HG03045 (cell line): ENCODE data around the gene KCNJ6.
A peak's percentile ranks its signal among the peaks of the same experiment; 100 is the strongest.
"Not testable (repeated sequence)": the region's sequence is repeated elsewhere in the genome, so short reads cannot be mapped to it uniquely, and the experiment has no call there.

Source experiments
- ATAC-seq: cut with Tn5 transposase; IDR thresholded peaks from one replicate; pipeline ENCODE4 v1.9.1; 2021; ENCODE audit warnings: mild to moderate bottlenecking, moderate library complexity; ENCODE audit not compliant: unreplicated experiment

Gene KCNJ6

DNA sequence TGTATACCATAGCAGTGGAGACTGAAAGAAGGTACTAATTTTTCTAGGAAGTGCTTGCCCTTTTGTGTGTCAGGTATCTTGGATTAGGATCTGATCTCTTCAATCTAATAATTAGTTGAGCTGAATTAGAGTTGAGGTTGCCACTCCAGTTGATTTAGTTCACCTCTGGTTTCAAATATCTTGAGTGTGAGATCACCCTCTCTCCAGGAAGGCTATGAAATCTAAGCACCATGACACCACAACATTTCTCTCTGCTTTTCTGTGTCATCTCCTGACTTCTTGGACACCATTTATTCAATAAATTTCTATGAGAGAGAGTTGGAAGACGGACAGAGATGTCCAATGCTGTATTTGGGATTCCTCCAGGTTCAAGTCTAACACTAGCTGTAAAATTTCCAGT is 336.9 kb downstream of the KCNJ6 start:
- ATAC-seq, result no peak

DNA sequence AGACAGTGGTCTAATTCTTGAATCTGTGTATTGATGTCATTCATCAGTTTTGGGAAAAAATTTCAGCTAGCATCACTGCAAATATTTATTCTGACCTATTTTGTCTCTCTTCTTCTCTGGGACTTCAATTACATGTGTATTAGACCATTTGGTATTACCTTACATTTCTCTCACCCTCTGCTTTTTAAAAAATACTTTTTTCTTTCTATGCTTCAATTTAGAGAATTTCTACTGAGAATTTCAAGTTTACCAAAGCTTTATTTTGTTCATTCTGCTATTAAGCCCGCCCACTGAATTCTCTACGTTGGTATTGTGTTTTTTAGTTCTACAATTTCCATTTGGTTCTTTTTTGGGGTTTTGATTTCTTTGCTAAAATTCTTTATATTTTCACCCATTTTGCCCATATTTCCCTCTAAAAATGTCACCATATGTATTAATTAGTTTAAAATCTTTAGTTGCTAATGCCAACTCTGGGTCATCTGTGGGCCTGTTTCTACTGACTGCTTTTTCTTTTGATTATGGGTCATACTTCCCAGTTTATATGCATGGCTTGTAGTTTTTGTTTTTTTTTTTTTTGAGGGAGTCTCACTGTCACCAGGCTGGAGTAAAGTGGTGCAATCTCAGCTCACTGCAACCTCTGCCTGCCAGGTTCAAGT is 337.7 kb downstream of the KCNJ6 start:
- no peak for ATAC-seq

- not testable (repeated sequence) for ATAC-seq
Observed at GRCh38 chr21:37576929-37577328, 339.3 kb downstream of the KCNJ6 start.

GRCh38 chr21:37575580-37575979 is 340.7 kb downstream of the KCNJ6 start:
- ATAC-seq, result no peak

DNA sequence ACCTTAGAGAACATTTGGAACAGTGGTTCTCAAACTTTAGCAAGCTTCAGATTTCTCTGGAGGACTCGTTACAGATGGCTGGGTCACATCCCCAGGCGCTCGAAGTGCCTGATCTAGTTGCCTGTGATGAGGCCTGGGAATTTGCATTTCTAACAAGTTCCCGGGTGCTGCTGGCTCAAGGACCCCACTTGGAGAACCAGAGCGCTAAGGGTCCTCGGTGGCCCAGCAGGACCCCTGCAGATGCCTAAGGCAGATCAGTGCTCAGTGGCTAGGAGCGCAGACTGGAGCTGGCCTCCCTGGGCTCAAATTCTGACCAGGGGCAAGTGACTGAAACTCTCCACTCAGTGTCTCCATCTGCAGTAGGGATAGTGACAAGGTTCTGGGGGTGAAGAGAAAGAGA is 341.5 kb downstream of the KCNJ6 start:
- ATAC-seq, result no peak

GRCh38 chr21:37574316-37574715 is 341.9 kb downstream of the KCNJ6 start:
- ATAC-seq, result no peak

DNA sequence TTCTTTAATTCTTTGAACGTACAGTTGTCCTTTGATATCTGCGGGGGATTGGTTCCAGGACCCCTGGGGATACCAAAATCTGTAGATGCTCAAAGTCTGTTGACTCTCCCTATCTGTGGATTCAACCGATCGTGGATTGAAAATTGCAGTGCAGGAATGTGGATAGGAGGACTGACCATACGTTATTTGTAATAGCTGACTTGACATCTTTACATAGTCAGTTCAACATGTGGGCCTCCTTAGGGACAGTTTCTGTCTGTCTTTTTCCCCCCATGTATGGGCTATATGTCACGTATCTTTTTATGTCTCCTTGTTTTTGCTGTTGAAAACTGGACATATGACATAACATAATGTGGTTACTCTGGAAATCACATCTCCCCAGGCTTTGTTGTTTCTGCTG is 344.8 kb downstream of the KCNJ6 start:
- ATAC-seq, result no peak

GRCh38 chr21:37568916-37569315 is 347.3 kb downstream of the KCNJ6 start:
- no peak for ATAC-seq

- no peak for ATAC-seq
Observed at GRCh38 chr21:37568415-37568814, 347.8 kb downstream of the KCNJ6 start.

DNA sequence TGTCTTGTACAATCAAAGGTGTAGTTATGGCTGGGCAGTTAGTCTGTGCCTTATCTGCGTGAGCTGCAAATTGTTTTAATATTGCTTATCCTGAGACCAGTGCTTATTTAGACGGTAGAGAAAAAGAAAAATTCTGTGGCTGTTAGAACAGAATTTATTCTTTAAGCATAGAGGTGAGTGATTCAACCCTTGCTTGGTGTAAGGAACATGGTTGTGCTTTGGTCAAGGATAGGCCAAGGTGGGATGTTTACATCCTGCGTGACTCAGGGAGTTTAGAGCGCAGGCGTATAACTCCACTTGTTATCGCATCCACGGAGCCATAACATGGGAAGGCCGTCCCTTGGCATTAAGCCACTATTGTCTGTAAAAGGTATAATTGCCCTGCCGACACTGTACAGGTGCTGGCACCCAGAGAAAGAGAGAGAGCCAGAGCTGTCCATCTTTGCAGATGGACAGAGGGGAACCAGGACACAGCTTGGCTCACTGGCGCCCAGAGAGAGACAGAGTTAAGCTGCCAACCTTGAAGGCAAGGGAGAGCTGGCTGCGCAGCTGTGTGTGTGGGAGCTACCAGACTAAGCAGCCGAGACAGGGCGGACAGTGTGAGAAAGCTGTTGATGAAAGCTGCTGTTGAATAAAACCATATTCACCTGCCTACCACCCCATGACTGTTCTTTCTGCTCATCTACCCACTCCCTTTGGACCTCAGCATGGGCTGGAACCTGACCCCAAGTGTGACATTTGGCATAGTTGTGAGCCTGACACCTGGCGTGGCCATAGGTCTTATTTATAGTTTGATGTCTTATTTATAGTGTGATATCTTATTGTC is 349.3 kb downstream of the KCNJ6 start:
- ATAC-seq, result no peak

DNA sequence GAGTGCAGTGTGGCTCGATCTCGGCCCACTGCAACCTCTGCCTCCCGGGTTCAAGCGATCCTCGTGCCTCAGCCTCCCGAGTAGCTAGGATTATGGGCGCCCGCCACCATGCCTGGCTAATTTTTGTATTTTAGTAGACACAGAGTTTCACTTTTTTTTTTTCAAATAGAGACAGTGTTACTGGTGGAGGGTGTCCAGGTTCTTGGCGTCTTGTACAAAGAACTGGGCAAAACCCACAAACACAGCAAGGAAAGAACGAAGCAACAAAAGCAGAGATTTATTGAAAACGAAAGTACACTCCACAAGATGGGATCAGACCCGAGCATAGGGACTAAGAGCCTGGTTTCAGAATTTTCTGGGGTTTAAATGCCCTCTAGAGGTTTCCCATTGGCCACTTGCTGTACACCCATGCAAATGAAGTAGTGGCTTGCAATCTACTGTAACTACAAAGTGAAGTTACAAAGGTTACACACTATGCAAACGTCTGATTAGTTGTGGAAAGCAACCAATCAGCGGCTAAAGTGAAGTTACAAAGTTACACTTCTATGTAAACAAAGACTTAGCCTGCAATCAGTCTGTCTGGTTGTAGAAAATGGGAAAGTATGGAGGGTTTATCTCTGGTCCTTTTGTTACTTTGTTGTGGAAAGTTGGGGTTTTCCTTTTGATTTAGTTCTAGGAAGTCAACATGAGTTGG is 350.6 kb downstream of the KCNJ6 start:
- ATAC-seq, result no peak

- no peak for ATAC-seq
Observed at GRCh38 chr21:37564924-37565529, 351.2 kb downstream of the KCNJ6 start.

DNA sequence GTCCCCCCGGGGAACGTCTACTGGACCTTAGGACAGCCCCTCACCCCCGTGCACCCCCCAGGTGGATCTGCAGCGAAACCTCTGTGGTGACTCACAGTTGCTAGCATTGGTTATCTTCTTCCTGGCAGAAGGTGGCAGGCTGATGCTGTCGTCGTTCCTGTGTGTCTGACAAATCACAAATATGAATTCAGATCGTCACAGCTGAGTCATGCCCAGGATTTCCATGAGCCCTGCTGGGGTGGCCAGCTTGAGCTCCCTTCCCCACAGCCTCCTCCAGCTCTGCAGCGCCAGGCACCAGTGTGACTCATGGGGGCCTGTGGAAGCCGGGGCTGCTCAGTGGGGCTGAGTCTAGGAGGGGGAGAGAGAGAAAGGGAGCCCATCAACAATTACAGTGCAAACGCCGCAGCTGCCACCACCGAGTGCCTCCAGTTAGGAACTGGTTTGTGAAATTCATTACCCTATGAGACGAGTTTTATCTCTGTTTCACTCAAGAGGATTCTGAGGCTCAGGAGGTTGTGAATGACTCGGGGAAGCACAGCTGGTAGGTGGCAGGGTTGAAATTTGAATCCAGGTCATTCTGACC is 351.8 kb downstream of the KCNJ6 start:
- ATAC-seq, result peak; percentile 42

DNA sequence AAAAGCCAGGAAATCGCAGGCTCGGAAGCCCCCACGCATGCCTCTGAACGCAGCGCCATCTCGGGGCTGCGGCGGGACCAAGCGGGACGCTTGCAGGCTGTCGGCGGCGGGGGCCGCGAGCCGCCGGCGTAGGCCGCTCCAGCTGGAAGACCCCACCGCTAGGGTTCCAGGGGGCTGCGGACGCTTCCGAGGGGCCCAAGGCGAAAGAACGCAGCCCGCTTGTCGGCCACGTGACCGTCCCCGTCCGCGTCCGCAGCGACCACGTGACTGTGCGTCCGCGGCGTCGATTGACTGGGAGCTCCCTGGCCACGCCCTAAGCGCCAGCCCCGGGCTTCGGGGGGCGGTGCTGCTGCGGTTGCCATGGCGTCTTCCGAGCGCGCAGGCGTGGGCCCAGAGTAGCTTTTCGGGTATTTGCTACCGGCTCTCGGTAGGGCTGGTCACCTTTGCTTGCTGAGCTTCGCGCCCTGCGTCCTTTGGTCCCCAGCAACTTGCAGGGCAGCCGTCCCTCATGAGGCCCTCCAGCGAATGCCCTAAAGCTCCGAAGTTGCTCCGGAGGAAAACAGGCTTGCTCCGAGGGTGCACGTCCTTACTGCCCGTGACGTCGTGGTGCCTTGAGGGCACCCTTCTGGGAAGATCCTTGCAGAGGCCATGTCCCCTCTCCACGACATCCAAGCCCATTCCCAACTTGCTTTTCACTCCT is 352.5 kb downstream of the KCNJ6 start:
- ATAC-seq, result peak; percentile 89

GRCh38 chr21:37562920-37563640 is 353.2 kb downstream of the KCNJ6 start:
- peak; percentile 12 for ATAC-seq

DNA sequence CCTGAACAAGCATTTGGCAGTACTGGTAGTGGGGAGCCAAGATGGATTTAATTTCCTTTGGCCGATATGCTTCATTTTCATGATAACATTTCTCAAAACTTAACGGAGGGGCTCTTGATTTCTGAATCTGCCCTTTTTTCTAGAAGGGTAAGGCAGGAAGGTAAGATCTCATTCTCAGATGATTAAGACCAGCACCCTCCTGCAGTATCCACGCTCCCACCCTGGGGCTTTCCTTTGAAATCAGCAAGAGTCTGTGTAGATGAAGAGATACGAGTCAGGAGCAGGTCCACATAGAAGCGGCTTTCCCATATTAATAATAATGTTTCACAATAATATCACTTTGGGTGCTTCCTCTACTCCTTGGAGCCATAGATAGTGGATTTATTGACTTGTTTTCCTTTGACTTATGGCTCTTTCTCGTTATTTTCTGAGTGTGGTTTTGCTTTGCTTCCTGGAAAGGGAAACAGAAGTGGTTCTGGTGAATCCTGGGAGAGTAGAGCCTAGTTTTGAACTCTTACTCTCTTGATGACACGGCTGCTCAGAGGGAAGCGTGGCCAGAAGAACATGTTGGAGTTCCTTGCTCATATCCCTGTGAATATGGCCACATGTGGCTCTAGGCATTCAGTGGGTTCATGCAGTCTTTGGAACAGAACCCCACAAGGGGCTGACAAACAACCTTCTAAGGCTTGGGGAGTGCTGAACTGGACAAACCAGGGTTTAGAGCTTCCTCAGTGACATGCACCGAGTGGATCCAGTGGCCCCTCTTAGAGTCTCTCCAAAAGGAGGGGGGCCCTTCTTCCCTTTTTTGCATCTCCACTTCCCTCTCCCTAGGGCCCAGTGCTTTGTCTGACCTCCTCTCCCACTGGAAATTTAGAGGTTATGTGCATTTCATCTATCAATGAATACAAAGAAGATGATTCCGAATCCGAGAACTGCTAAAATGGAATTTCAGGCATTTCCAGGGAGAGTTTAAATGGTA is 354.0 kb downstream of the KCNJ6 start:
- no peak for ATAC-seq

- ATAC-seq, result no peak
Observed at GRCh38 chr21:37561506-37561905, 354.8 kb downstream of the KCNJ6 start.

- no peak for ATAC-seq
Observed at GRCh38 chr21:37560385-37560784, 355.9 kb downstream of the KCNJ6 start.
